Testis (tissue), 3 donors: Measurements from ENCODE around the gene TACSTD2. TPM values are rescaled to one million over a fixed set of nuclear protein-coding genes. Genes with fewer than 3 reads are reported as not detected.

Experiments
- DNase-seq: peaks from one replicate; pipeline ENCODE4 v3.0.0-alpha.2; 2019
- H3K27ac ChIP-seq, 2 donors: fragments of 200-600 bp; sonication (generic); one replicate each; pipeline ENCODE4 v1.5.1; 2019
- H3K27me3 ChIP-seq: fragments of 200-600 bp; sonication (generic); one replicate; pipeline ENCODE4 v1.5.1; 2019
- H3K36me3 ChIP-seq: fragments of 200-600 bp; sonication (generic); one replicate; pipeline ENCODE4 v1.5.1; 2017; ENCODE audit warnings: low read depth; ENCODE audit errors: missing control alignments
- H3K4me1 ChIP-seq: fragments of 200-600 bp; sonication (generic); one replicate; pipeline ENCODE4 v1.5.1; 2019
- H3K4me3 ChIP-seq, 2 donors: fragments of 200-600 bp; sonication (generic); one replicate each; pipeline ENCODE4 v1.5.1; 2017 to 2019
- H3K9me3 ChIP-seq: fragments of 200-600 bp; sonication (generic); one replicate; pipeline ENCODE4 v1.5.1; 2017
- POLR2A ChIP-seq: fragments of 450-650 bp; IDR thresholded peaks from one replicate; pipeline ENCODE4 v1.6.1; 2017; ENCODE audit warnings: antibody characterized with exemption, mild to moderate bottlenecking, moderate library complexity
- WGBS, 2 donors: methylation state at CpG; one replicate each; pipeline ENCODE4 v1.1.5; 2018; 5-methylcytosine and 5-hydroxymethylcytosine counted together
- intact Hi-C: fragments of 100-400 bp; cut with DNase I; formaldehyde crosslinking; loops from one replicate; pipeline ENCODE4 v1.15.1; 2023; ENCODE audit warnings: low total_unique reads
- polyA plus RNA-seq: library from polyadenylated mRNA; stranded (reverse); fragments of 350-450 nt; fragmentation: Illumina TruSeq; extraction: RNeasy Lipid Tissue Mini Kit (QIAGEN cat#74804); gene quantifications from one replicate; pipeline ENCODE4 v1.2.3, GENCODE V29; 2014; ENCODE audit warnings: low read depth, low replicate concordance; ENCODE audit not compliant: insufficient read depth
- total RNA-seq, 2 donors: library from RNA; depleted of rRNA; stranded (reverse); fragments of >200 nt; gene quantifications; one replicate each; pipeline ENCODE4 v1.2.3, GENCODE V29; 2016
- TF ChIP-seq, protein P1 (sequence below), 3 experiments: fragments of 450-650 bp in 2 of 3; fragments of 200-600 bp in 1 of 3; sonication (generic) in 1 of 3; IDR thresholded peaks; one replicate each; pipeline ENCODE4 v1.5.1; 2016 to 2019; ENCODE audit warnings: antibody characterized with exemption in 3 of 3, mild to moderate bottlenecking in 2 of 3, moderate library complexity in 1 of 3

TACSTD2 gene
- total and polyA plus RNA-seq, 3 donors from 2014 or later = 0.87 to 1.2 (median 0.93) TPM

GRCh38 chr1:58546520-58547308 lies 30.3 kb downstream of the TACSTD2 start, which contains the start of gene OMA1:
Gene OMA1 (minus strand): TSS chr1:58546726. CDS start chr1:58539294, 7,432 bp downstream.
- 1 to 3% methylated on average over 2 to 46 of the region's 46 CpGs for WGBS, 2 donors
- no peaks in the 10 kb centered on the region for H3K27me3 ChIP-seq
- TF ChIP-seq POLR2A = peak; percentile 41
- TF ChIP-seq, protein P1, sequence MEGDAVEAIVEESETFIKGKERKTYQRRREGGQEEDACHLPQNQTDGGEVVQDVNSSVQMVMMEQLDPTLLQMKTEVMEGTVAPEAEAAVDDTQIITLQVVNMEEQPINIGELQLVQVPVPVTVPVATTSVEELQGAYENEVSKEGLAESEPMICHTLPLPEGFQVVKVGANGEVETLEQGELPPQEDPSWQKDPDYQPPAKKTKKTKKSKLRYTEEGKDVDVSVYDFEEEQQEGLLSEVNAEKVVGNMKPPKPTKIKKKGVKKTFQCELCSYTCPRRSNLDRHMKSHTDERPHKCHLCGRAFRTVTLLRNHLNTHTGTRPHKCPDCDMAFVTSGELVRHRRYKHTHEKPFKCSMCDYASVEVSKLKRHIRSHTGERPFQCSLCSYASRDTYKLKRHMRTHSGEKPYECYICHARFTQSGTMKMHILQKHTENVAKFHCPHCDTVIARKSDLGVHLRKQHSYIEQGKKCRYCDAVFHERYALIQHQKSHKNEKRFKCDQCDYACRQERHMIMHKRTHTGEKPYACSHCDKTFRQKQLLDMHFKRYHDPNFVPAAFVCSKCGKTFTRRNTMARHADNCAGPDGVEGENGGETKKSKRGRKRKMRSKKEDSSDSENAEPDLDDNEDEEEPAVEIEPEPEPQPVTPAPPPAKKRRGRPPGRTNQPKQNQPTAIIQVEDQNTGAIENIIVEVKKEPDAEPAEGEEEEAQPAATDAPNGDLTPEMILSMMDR (IDR thresholded peaks at IDR 0.05) = peak; percentile 90 to 99 (median 97)
- no peaks in the 10 kb centered on the region for H3K9me3 ChIP-seq
- H3K36me3 ChIP-seq = no peaks in the 10 kb centered on the region
- H3K27ac ChIP-seq = peak within 1 kb of the TSS; percentile 99
- peak within 1 kb of the TSS; percentile 77 to 88 for H3K4me3 ChIP-seq
- intact Hi-C loops = no loop called here
- H3K4me1 ChIP-seq = peaks cover 15% of the 10 kb centered on the region
- DNase-seq = peak; percentile 97

GRCh38 chr1:58545591-58546519 lies 31.2 kb downstream of the TACSTD2 start:
- Histone ChIP-seq H3K27me3 (no peaks in the 10 kb centered on the region), H3K9me3 (no peaks in the 10 kb centered on the region), H3K4me1 (peaks cover 8% of the 10 kb centered on the region), H3K36me3 (no peaks in the 10 kb centered on the region), H3K4me3 (peak overlapping the region; percentile 77 to 88), H3K27ac (peak overlapping the region; percentile 99)
- intact Hi-C loops = no loop called here
- DNase-seq = peak; percentile 84
- WGBS, 2 donors = 1% methylated on average over 31 to 41 of the region's 43 CpGs
- no peak for TF ChIP-seq POLR2A
- TF ChIP-seq, protein P1 (IDR thresholded peaks at IDR 0.05) = no peak

GRCh38 chr1:58543260-58543659 lies 33.8 kb downstream of the TACSTD2 start:
- DNase-seq = no peak
- Histone ChIP-seq H3K9me3 (no peaks in the 10 kb centered on the region), H3K27me3 (no peaks in the 10 kb centered on the region), H3K27ac (no peak overlapping the region), H3K4me1 (peaks cover 8% of the 10 kb centered on the region), H3K4me3 (no peak overlapping the region), H3K36me3 (no peaks in the 10 kb centered on the region)
- TF ChIP-seq, protein P1 (IDR thresholded peaks at IDR 0.05) = no peak
- no peak for TF ChIP-seq POLR2A
- 94% methylated on average over 1 of the region's 1 CpG for WGBS, 2 donors
- intact Hi-C loops = no loop called here

- Histone ChIP-seq H3K4me3 (no peak overlapping the region), H3K27me3 (no peaks in the 10 kb centered on the region), H3K36me3 (no peaks in the 10 kb centered on the region), H3K27ac (no peak overlapping the region), H3K4me1 (no peaks in the 10 kb centered on the region), H3K9me3 (no peaks in the 10 kb centered on the region)
- WGBS, 2 donors = 72 to 84% methylated on average over 2 of the region's 2 CpGs
- intact Hi-C loops = no loop called here
- DNase-seq = no peak
- TF ChIP-seq, protein P1 (IDR thresholded peaks at IDR 0.05) = no peak
- TF ChIP-seq POLR2A = no peak
Measured at GRCh38 chr1:58539553-58539952, 37.5 kb downstream of the TACSTD2 start.
